HepG2 (cell line): ENCODE data around the gene CUEDC2. TPM values are rescaled to one million over a fixed set of nuclear protein-coding genes. Genes with fewer than 3 reads are reported as not detected.

Experiments used
- ATF7-NPFF ChIP-seq: sonication (generic); formaldehyde crosslinking; IDR thresholded peaks from 2 replicates; pipeline ENCODE4 v1.8.1; 2023; ENCODE audit warnings: mild to moderate bottlenecking, low read depth, missing genetic modification reagents, moderate library complexity
- CBX5 ChIP-seq: sonication (generic); formaldehyde crosslinking; IDR thresholded peaks from 2 replicates; pipeline ENCODE4 v1.4.0; 2020; ENCODE audit warnings: missing genetic modification reagents, borderline replicate concordance
- ETV5 ChIP-seq: IDR thresholded peaks from 2 replicates; pipeline ENCODE4 v1.6.1; 2018; ENCODE audit warnings: missing biosample characterization, missing genetic modification reagents, inconsistent platforms, borderline replicate concordance
- HNF4G ChIP-seq, 2 experiments: sonication (generic) in 1 of 2; formaldehyde crosslinking in 1 of 2; IDR thresholded peaks; 2 replicates each; pipeline versions ENCODE4 v1.4.0 to v1.6.1; 2011 to 2020; ENCODE audit warnings: borderline replicate concordance in 2 of 2, low read depth in 2 of 2, mild to moderate bottlenecking in 2 of 2, low read length in 1 of 2, missing genetic modification reagents in 1 of 2, moderate library complexity in 1 of 2
- JARID2 ChIP-seq: sonication (generic); formaldehyde crosslinking; IDR thresholded peaks from 2 replicates; pipeline ENCODE4 v1.8.1; 2023; ENCODE audit warnings: missing genetic modification reagents, inconsistent platforms; ENCODE audit not compliant: insufficient replicate concordance
- KDM5A ChIP-seq: fragments of 200-600 bp; sonication (generic); IDR thresholded peaks from 2 replicates; pipeline ENCODE4 v1.7.0; 2018; ENCODE audit warnings: antibody characterized with exemption, mild to moderate bottlenecking, low read length, borderline replicate concordance
- MEF2D ChIP-seq: sonication (generic); formaldehyde crosslinking; IDR thresholded peaks from 2 replicates; pipeline ENCODE4 v1.5.1; 2020; ENCODE audit warnings: mild to moderate bottlenecking, missing genetic modification reagents
- NR2F1 ChIP-seq, 2 experiments: fragments of 450-650 bp in 1 of 2; formaldehyde crosslinking in 1 of 2; IDR thresholded peaks; 2 replicates each; pipeline versions ENCODE4 v1.5.0 to v1.6.1; 2016 to 2020; ENCODE audit warnings: mild to moderate bottlenecking in 1 of 2, missing compliant biosample characterization in 1 of 2, missing genetic modification reagents in 1 of 2, moderate library complexity in 1 of 2
- PHF8 ChIP-seq: sonication (generic); formaldehyde crosslinking; IDR thresholded peaks from 2 replicates; pipeline ENCODE4 v1.5.0; 2020; ENCODE audit warnings: missing genetic modification reagents
- REL ChIP-seq: sonication (generic); formaldehyde crosslinking; conservative IDR thresholded peaks from 2 replicates; pipeline ENCODE4 v1.8.0; 2022; ENCODE audit warnings: mild to moderate bottlenecking, missing genetic modification reagents, moderate library complexity
- SAP130 ChIP-seq: IDR thresholded peaks from 2 replicates; pipeline ENCODE4 v1.6.1; 2016; ENCODE audit warnings: low read depth
- SMAD3 ChIP-seq: sonication (generic); formaldehyde crosslinking; IDR thresholded peaks from 2 replicates; pipeline ENCODE4 v1.4.0; 2020; ENCODE audit warnings: missing genetic modification reagents
- SMC3 ChIP-seq: IDR thresholded peaks from 2 replicates; pipeline ENCODE4 v1.6.1; 2011; ENCODE audit warnings: low read length, improper control_type of control experiment
- YEATS4 ChIP-seq: sonication (generic); formaldehyde crosslinking; IDR thresholded peaks from 2 replicates; pipeline ENCODE4 v1.4.0; 2020; ENCODE audit warnings: missing genetic modification reagents, borderline replicate concordance
- ZBED4 ChIP-seq: sonication (generic); formaldehyde crosslinking; IDR thresholded peaks from 2 replicates; pipeline ENCODE4 v1.4.0; 2020; ENCODE audit warnings: missing genetic modification reagents, borderline replicate concordance
- ZBTB2 ChIP-seq: sonication (generic); formaldehyde crosslinking; IDR thresholded peaks from 2 replicates; pipeline ENCODE4 v1.8.0; 2022; ENCODE audit warnings: low read depth, missing genetic modification reagents
- ZNF12 ChIP-seq: sonication (generic); formaldehyde crosslinking; IDR thresholded peaks from 2 replicates; pipeline ENCODE4 v1.5.0; 2020; ENCODE audit warnings: missing genetic modification reagents
- ZNF329 ChIP-seq: sonication (generic); formaldehyde crosslinking; IDR thresholded peaks from 2 replicates; pipeline ENCODE4 v1.9.0; 2021; ENCODE audit warnings: low read depth, mild to moderate bottlenecking, missing genetic modification reagents
- ZNF44 ChIP-seq: sonication (generic); formaldehyde crosslinking; IDR thresholded peaks from 2 replicates; pipeline ENCODE4 v1.5.1; 2020; ENCODE audit warnings: mild to moderate bottlenecking, missing genetic modification reagents
- ZNF616 ChIP-seq: sonication (generic); formaldehyde crosslinking; IDR thresholded peaks from 2 replicates; pipeline ENCODE4 v1.5.0; 2020; ENCODE audit warnings: low read depth, mild to moderate bottlenecking, missing genetic modification reagents
- ZNF644 ChIP-seq: IDR thresholded peaks from 2 replicates; pipeline ENCODE4 v1.6.1; 2016; ENCODE audit warnings: low read depth
- polyA plus RNA-seq, 8 experiments: library from polyadenylated mRNA; depleted of rRNA in 3 of 8; stranded (reverse) in 7 of 8; unstranded in 1 of 8; fragments of >200 nt; fragmentation: Illumina TruSeq in 4 of 8; extraction: Trizol in 4 of 8; gene quantifications; 2 replicates each; pipeline versions ENCODE4 v1.2.1 to v1.2.3, GENCODE V29; 2011 to 2016; ENCODE audit warnings: low read depth in 4 of 8, missing spikeins in 1 of 8, mixed read lengths in 1 of 8; ENCODE audit not compliant: insufficient read depth in 1 of 8
- total RNA-seq, 5 experiments: library from RNA; depleted of rRNA; stranded (reverse); fragments of >200 nt; fragmentation: Illumina TruSeq; extraction: Trizol; gene quantifications; 2 replicates each; pipeline ENCODE4 v1.2.3, GENCODE V29; 2016; ENCODE audit warnings: low read depth in 1 of 5

The CUEDC2 gene
- total and polyA plus RNA-seq, 2 of the 13 experiments (the other 11 are each of a cell fraction or from before 2014, with no cell fraction given) = 13.1 to 18.4 TPM

GRCh38 chr10:102432162-102432950 lies at the start of gene CUEDC2 (continued):
- peak; percentile 88 for TF ChIP-seq SAP130 (CRISPR knock-in tag)
- 0 out of 2 replicates have a peak, but pooled peaks have one; percentile 19 for TF ChIP-seq MEF2D (CRISPR knock-in tag)
- no peak; a peak in 1 of 4 replicates for TF ChIP-seq NR2F1 (CRISPR knock-in tag; IDR thresholded peaks at IDR 0.05)
- no peak for TF ChIP-seq REL (CRISPR knock-in tag)
- 0 out of 2 replicates have a peak, but pooled peaks have one; percentile 62 for TF ChIP-seq ZNF329
- TF ChIP-seq ETV5 (CRISPR knock-in tag) = no peak; the same call in 1 of the 2 replicates
- TF ChIP-seq JARID2 = no peak
- no peak for TF ChIP-seq ZNF644 (CRISPR knock-in tag)
- TF ChIP-seq HNF4G (IDR thresholded peaks at IDR 0.05; ENCODE audit: borderline replicate concordance, low read depth, low read length) = peak; percentile 50; the same call in 1 of the 2 replicates
- TF ChIP-seq HNF4G (CRISPR knock-in tag; IDR thresholded peaks at IDR 0.05; ENCODE audit: borderline replicate concordance, low read depth) = no peak
- TF ChIP-seq CBX5 (CRISPR knock-in tag) = peak; percentile 83
- peak; percentile 91 for TF ChIP-seq PHF8 (CRISPR knock-in tag)
- TF ChIP-seq SMAD3 (CRISPR knock-in tag) = peak; percentile 82; the same call in 1 of the 2 replicates
- peak; percentile 70; the same call in 1 of the 2 replicates for TF ChIP-seq ZBED4 (CRISPR knock-in tag)
- TF ChIP-seq ZBTB2 (CRISPR knock-in tag) = peak; percentile 28; the same call in 1 of the 2 replicates
- peak; percentile 27; the same call in 1 of the 2 replicates for TF ChIP-seq YEATS4 (CRISPR knock-in tag)
- TF ChIP-seq ZNF616 = peak; percentile 58; the same call in 1 of the 2 replicates
- no peak; the same call in 1 of the 2 replicates for TF ChIP-seq ATF7-NPFF (CRISPR knock-in tag)
- 0 out of 2 replicates have a peak, but pooled peaks have one; percentile 45 for TF ChIP-seq ZNF12 (CRISPR knock-in tag)
- TF ChIP-seq SMC3 = no peak
- peak; percentile 62; the same call in 1 of the 2 replicates for TF ChIP-seq KDM5A
- peak; percentile 50; the same call in 1 of the 2 replicates for TF ChIP-seq ZNF44
